Inferior parietal cortex (tissue), 1 donor: ENCODE measurements around the gene IRX3.
"Not testable (repeated sequence)": the region's sequence is repeated elsewhere in the genome, so short reads cannot be mapped to it uniquely, and the experiment has no call there.

Source experiments
- DNase-seq: peaks from one replicate; pipeline ENCODE4 v3.0.0-alpha.2; 2016; ENCODE audit errors: extremely low spot score

IRX3 gene

GRCh38 chr16:54275956-54276355 lies 10.6 kb downstream of the IRX3 start:
- DNase-seq, result no peak

GRCh38 chr16:54273566-54273965 lies 13.0 kb downstream of the IRX3 start:
- no peak for DNase-seq

DNA sequence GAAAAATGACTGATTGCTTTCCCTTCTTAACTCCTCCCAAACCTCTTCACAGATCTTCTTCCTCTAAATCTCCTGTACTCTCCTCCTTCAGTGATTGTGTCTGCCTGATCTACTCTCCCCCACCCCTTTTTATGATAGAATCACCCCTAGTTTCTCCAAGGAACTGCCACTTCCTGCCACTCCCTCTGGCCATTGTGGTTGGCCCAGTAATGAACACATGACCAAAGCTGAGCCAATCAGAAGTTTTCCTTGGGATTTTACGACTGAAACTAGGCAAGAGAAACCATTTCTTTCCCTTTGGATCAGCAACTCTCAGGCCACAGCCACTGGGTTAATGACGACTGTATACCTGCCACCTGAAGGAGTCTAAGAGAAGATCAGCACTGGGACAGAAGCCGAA lies 15.9 kb downstream of the IRX3 start:
- DNase-seq, result no peak

DNA sequence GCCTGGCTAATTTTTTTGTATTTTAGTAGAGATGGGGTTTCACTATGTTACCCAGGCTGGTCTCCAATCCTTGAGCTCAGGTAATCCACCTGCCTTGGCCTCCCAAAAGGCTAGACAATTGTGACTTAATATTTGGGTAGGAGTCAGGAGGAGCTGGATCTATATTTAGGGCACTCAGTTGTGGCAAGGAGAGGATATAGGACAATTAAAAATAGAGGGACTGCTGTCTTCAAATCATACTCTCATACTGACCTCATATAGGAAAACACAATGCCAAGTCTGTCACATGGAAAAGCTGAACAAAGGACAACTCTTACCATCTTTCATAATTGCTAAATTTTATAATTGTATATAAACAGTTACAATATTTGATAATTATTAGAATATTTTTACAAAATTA lies 17.1 kb downstream of the IRX3 start:
- no peak for DNase-seq

DNA sequence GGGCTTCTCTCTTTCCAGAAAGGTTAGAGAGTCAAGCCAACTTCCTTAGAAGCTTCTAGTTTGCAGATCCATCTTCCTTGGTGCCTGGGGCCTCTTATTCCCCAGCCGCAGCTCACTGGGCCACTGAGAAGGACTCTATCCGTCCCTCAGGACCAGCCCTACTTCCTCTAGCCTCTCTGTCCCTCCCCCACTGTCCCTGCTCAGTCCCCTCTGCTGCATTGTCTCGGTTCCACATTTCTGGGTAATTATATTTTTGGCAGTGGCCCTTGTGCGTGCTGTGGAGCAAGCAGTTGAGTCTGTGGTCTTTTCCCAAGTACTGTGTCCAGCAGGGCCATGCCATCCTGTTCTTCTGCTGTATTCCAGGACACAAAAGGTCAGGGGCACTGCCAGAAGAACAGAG lies 17.8 kb downstream of the IRX3 start:
- DNase-seq, result no peak

- DNase-seq, result no peak
These were observed 18.2 kb downstream of the IRX3 start for GRCh38 chr16:54268340-54268739.

GRCh38 chr16:54266363-54266955 lies 20.1 kb downstream of the IRX3 start:
- no peak for DNase-seq

DNA sequence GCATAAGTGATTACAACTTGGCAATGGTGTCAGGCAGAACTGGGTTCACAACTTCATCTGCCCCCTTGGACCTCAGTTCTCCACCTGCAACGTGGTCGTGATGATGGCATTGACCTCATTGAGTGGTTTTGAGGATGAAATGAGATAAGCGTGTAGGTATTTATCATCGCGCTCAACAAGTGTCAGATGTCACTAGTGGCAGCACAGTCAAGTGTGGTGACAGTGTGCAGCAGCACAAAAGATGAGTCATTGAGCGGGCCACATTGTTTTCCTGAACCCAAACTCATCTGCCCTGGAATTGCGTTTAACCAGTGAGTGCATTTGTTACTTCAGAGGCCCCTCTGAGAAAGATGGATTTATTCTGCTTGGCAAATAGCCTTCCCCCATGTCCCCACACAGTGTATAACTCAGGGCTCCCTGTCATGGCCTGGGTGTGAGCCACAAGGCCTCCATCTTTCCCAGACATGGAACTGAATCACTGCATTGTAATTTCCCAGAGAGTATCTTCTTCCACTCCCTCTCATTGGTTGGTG lies 20.9 kb downstream of the IRX3 start:
- DNase-seq, result no peak

- no peak for DNase-seq
These were observed 33.5 kb downstream of the IRX3 start for GRCh38 chr16:54253118-54253517.

DNA sequence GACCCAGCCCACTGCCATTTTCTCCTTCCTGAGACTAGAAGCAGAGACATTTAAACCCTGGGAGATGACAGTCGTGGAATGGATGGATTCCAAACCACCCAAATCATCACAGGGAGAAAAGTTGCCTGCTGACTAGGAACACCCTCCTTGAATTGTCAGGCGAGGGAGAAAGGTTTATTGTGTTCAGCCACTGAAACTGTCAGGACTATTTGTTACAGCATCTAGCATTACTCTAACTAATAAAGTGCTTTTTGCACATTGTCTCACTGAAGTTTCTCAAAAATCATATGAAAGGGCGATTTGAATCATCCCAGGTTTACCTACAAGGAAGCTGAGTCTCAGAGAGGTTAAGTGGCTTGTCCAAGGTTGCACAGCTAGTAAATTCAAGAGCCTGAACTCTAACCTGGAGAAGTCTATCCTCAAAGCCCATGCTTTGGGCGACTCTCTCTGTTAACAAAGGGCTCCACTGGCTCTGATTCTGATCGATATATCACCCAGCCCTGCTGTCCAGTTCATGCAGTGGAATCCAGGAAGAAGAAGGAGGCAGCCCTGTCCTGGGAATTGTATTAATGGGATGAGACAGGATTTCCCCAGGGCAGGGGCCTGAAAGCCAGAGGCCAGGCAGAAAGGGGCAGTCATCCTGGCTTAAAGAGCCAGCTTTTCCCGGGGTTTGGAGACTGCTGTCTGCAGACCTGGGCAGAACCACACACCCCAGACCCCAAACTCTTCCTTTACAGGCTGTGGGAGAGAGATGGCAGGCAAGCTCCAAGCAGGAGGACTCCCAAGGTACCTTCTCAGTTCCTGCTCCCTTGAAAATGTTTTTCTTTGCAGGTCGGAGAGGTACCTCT lies 37.5 kb downstream of the IRX3 start:
- DNase-seq, result no peak

DNA sequence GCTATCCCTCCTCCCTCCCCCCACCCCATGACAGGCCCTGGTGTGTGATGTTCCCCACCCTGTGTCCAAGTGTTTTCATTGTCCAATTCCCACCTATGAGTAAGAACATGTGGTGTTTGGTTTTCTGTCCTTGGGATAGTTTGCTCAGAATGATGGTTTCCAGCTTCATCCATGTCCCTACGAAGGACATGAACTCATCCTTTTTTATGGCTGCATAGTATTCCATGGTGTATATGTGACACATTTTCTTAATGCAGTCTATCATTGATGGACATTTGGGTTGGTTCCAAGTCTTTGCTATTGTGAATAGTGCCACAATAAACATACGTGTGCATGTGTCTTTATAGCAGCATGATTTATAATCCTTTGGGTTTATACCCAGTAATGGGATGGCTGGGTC lies 38.9 kb downstream of the IRX3 start:
- not testable (repeated sequence) for DNase-seq

DNA sequence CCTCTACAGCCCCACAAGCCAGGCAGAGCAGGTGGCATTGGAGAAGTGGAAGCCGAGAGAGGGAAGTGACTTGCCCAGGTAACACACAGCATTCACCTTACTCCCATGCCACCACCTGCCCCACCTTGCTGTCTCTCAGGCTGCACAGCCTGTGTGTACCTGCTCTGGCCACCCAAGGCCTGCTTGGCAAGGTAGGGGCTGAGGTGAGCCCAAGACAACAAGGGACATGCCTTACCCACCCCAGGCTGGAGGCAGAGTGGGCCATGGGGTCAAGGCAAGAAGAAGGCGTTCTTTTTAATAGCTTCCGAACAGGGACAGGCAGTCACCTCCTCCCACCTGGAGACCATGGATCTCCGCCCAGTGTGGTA lies 40.1 kb downstream of the IRX3 start:
- no peak for DNase-seq

GRCh38 chr16:54245788-54246453 lies 40.7 kb downstream of the IRX3 start:
- DNase-seq, result no peak

DNA sequence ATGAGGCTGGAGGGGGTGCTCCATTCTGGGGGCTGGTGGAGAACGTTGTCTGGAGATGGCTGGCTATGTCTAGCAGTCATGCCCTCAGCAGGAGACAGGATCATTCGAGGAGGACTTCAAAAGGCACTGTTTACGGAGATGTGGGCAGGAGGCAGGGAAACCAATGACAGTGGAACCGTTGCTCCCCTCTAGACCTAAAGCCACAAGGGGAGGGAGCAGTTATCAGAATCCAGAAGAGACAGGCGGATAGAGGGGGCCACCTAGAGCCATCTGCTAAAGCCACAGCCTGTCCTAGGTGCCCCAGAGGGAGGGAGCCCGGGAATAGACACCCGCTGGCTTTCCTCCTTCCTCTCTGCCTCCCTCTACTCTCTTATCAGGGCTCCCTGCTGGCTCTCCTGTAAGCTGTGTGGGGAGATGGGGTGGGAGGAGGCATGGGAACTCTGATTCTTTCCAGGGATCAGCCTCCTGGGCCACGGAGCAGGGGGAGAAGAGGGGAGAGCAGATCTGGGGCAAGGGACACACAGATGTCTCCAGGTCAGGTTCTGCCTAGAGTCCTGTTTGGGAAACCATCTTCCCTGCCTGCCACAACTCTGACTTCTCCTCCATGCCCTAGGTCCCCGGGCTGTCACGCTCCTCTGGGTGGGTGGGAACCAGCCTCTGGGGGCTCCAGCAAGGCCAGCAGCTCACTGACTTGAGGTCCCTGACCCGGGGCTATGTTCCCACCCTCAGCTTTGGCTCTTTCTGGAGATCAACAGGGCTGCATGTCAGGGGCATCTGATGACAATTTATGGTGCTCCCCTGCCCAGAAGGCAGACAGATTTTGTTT lies 42.3 kb downstream of the IRX3 start:
- no peak for DNase-seq

DNA sequence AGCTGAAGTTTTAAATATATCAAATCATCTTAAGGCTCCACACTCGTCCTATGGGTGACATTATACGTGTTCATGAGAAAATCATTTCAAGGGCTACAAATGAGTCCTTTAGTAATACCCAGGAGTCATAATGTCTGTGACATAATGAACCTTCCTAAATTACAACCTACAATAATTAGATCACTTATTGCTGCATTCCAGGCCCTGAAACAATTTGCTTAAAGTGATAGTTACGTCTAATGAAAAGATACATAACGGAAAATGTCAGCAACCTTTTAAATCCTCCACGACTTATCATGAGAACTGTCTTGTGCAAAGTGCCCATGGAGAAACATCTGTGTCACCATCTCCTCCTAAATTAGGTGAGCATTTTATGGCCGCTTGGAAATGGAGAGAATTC lies 43.4 kb downstream of the IRX3 start:
- no peak for DNase-seq

DNA sequence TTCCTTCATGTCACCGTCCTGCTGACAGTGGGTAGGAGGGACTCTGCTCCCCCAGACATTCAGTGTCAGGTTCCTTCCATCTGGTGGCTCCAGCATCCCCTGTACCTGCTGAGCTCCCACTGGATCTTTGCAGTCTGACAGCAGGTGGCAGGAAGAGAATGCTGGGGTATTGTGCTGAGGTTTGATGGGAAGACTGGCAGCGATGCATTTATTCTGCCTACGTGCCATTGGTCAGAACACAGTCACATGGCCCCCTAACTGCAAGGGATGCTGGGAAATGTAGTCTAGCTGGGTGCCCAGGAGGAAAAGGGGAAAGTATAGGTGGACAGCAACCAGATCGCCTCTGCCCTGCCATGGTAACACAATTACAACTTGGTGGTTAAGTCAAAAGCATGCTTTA lies 44.4 kb downstream of the IRX3 start:
- DNase-seq, result peak; percentile 2

- no peak for DNase-seq
These were observed 45.1 kb downstream of the IRX3 start for GRCh38 chr16:54241525-54241924.

- DNase-seq, result peak; percentile 11
These were observed 46.1 kb downstream of the IRX3 start for GRCh38 chr16:54240271-54241129.

GRCh38 chr16:54239456-54239855 lies 47.1 kb downstream of the IRX3 start:
- no peak for DNase-seq

DNA sequence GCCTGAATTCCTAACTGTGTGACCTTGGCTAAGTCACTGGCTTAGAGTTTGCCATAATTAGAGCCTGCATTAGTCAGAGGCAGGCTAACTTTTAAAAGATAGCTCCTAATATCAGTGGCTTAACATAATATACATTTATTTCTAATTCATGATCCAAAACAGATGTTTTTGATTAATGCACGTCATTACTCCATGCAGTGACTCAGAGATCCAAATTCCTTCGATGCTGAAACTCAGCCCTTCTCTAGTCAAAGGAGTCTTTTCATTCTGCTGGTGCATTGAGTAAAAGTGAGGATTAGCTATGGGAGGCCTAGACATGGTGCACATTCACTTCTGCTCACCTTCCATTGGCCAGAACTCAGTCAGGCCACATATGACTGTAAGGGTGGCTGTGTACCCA lies 49.8 kb downstream of the IRX3 start:
- DNase-seq, result no peak

DNA sequence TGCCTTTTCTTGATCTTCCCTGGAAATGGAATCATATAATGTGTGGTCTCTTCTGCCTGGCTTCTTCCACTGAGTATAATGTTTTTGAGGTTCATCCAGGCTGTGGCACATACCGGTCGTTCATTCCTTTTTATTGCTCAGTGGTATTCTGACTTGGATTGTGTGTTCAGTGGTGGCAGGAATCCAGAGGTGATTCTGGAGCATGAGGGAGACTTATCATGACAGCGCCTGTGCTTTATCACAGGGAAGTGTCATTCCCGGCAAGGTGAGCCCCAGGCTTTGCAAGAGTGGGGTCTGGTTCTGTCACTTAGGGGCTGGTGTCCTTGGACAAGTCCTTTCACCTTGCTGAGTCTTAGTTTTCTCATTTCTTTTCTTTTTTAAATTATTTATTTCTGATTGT lies 53.0 kb downstream of the IRX3 start:
- DNase-seq, result no peak
